ENCODE results near the gene TSSK1B. TPM values are rescaled to one million over a fixed set of nuclear protein-coding genes. Genes with fewer than 3 reads are reported as not detected.

TSSK1B gene
- total RNA-seq, 4 donors from 2014 or later = 0.35 TPM; not detected in 3

DNA sequence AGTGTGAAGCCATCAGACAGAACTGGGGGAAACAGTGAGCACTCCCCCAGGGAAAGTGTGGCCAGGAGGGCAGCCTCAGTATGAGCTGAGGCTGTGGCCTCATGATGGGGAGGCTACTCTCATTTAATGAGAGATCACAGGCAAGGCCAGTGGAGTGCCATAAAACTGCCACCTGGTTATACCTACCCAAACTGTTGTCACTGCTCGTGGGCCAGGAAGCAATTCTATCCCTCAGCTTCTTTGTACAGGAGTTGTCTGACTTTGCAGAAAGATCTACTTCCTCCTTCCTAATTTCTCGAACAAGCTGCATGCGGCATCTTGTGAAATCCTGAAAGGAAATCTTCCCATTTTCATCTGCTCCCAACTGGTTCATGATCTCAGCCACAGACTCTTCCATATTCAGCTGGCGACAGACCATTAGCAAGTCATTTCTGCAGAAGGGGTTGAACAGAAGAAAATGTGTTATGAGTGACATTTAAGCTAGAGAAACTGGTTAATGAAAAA lies 50.0 kb downstream of the TSSK1B start:
- H3K27me3 ChIP-seq = no peaks in the 10 kb centered on the region
- no peak overlapping the region for H3K27ac ChIP-seq
- H3K4me1 ChIP-seq = no peaks in the 10 kb centered on the region
- no peaks in the 10 kb centered on the region for H3K9me3 ChIP-seq
- TF ChIP-seq, protein P1, sequence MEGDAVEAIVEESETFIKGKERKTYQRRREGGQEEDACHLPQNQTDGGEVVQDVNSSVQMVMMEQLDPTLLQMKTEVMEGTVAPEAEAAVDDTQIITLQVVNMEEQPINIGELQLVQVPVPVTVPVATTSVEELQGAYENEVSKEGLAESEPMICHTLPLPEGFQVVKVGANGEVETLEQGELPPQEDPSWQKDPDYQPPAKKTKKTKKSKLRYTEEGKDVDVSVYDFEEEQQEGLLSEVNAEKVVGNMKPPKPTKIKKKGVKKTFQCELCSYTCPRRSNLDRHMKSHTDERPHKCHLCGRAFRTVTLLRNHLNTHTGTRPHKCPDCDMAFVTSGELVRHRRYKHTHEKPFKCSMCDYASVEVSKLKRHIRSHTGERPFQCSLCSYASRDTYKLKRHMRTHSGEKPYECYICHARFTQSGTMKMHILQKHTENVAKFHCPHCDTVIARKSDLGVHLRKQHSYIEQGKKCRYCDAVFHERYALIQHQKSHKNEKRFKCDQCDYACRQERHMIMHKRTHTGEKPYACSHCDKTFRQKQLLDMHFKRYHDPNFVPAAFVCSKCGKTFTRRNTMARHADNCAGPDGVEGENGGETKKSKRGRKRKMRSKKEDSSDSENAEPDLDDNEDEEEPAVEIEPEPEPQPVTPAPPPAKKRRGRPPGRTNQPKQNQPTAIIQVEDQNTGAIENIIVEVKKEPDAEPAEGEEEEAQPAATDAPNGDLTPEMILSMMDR (IDR thresholded peaks at IDR 0.05) = no peak
- no peak for TF ChIP-seq POLR2A (IDR thresholded peaks at IDR 0.05)
- intact Hi-C loops (cut with DNase I; ENCODE audit: low total_unique reads) = no loop called here
- no peak for DNase-seq
- H3K4me3 ChIP-seq = no peak overlapping the region
- H3K36me3 ChIP-seq = no peaks in the 10 kb centered on the region

- no peaks in the 10 kb centered on the region for H3K4me1 ChIP-seq
- no peak overlapping the region for H3K27ac ChIP-seq
- no peaks in the 10 kb centered on the region for H3K9me3 ChIP-seq
- H3K36me3 ChIP-seq = no peaks in the 10 kb centered on the region
- H3K4me3 ChIP-seq = no peak overlapping the region
- H3K27me3 ChIP-seq = no peaks in the 10 kb centered on the region
- intact Hi-C loops (cut with DNase I; ENCODE audit: low total_unique reads) = no loop called here
- TF ChIP-seq, protein P1 (IDR thresholded peaks at IDR 0.05) = no peak
- no peak for TF ChIP-seq POLR2A (IDR thresholded peaks at IDR 0.05)
- no peak for DNase-seq
Observed at GRCh38 chr5:113382731-113383130, 52.1 kb downstream of the TSSK1B start.

Other genes starting within 250 kb of the TSSK1B start
- 10 to 100 TPM; 17.1 to 90.7 (median 40.1) TPM for gene MCC, start 53.5 kb upstream of the TSSK1B start, total RNA-seq
- 10 to 100 TPM; 22.3 to 66.1 (median 31.8) TPM for gene YTHDC2, start 78.7 kb upstream of the TSSK1B start, total RNA-seq